H9 (cell line): Measurements from ENCODE around the gene OSBPL8. TPM values are rescaled to one million over a fixed set of nuclear protein-coding genes. Genes with fewer than 3 reads are reported as not detected.

Source experiments
- DNase-seq: peaks from one replicate; pipeline ENCODE4 v3.0.0-alpha.2; 2017
- H2AFZ ChIP-seq: one replicate; pipeline ENCODE4 v1.6.1; 2013; ENCODE audit warnings: mild to moderate bottlenecking, low read length, control low read depth, moderate library complexity
- H2AK5ac ChIP-seq: 2 replicates; pipeline ENCODE4 v1.6.1; 2013; ENCODE audit warnings: low read length, control low read depth, mixed read lengths; ENCODE audit not compliant: insufficient read length
- H2BK120ac ChIP-seq: one replicate; pipeline ENCODE4 v1.6.1; 2013; ENCODE audit warnings: low read depth, mild to moderate bottlenecking, low read length, control low read depth, inconsistent platforms; ENCODE audit not compliant: poor library complexity, severe bottlenecking
- H2BK12ac ChIP-seq: 2 replicates; pipeline ENCODE4 v1.6.1; 2013; ENCODE audit warnings: low read length, control low read depth, mixed read lengths, low read depth; ENCODE audit not compliant: insufficient read length
- H2BK15ac ChIP-seq: 2 replicates; pipeline ENCODE4 v1.6.1; 2013; ENCODE audit warnings: low read depth, low read length, control low read depth
- H2BK20ac ChIP-seq: one replicate; pipeline ENCODE4 v1.6.1; 2013; ENCODE audit warnings: low read depth, mild to moderate bottlenecking, low read length, control low read depth, inconsistent platforms; ENCODE audit not compliant: poor library complexity, severe bottlenecking
- H2BK5ac ChIP-seq: 2 replicates; pipeline ENCODE4 v1.6.1; 2013; ENCODE audit warnings: low read length, control low read depth, mixed read lengths; ENCODE audit not compliant: insufficient read length
- H3K14ac ChIP-seq: 2 replicates; pipeline ENCODE4 v1.6.1; 2013; ENCODE audit warnings: low read length, control low read depth; ENCODE audit not compliant: insufficient read depth
- H3K18ac ChIP-seq: 2 replicates; pipeline ENCODE4 v1.6.1; 2013; ENCODE audit warnings: low read depth, mild to moderate bottlenecking, mixed read lengths, low read length, control low read depth; ENCODE audit not compliant: insufficient read length
- H3K23ac ChIP-seq: 2 replicates; pipeline ENCODE4 v1.6.1; 2013; ENCODE audit warnings: low read length, control low read depth, mixed read lengths, low read depth; ENCODE audit not compliant: insufficient read length
- H3K23me2 ChIP-seq: 2 replicates; pipeline ENCODE4 v1.6.1; 2013; ENCODE audit warnings: low read depth, mild to moderate bottlenecking, mixed read lengths, low read length, control low read depth; ENCODE audit not compliant: insufficient read length, poor library complexity, severe bottlenecking
- H3K27ac ChIP-seq: 2 replicates; pipeline ENCODE4 v1.5.1; 2013; ENCODE audit warnings: low read length, control low read depth, mixed read lengths, low read depth; ENCODE audit not compliant: insufficient read length
- H3K27me3 ChIP-seq: 2 replicates; pipeline ENCODE4 v1.6.1; 2013; ENCODE audit warnings: low read length, control low read depth, inconsistent platforms; ENCODE audit not compliant: insufficient read depth
- H3K4ac ChIP-seq: 2 replicates; pipeline ENCODE4 v1.6.1; 2013; ENCODE audit warnings: low read depth, mild to moderate bottlenecking, control low read depth, inconsistent platforms, low read length, moderate library complexity
- H3K4me1 ChIP-seq: 2 replicates; pipeline ENCODE4 v1.6.1; 2013; ENCODE audit warnings: low read length, control low read depth, inconsistent platforms; ENCODE audit not compliant: insufficient read depth
- H3K4me2 ChIP-seq: 2 replicates; pipeline ENCODE4 v1.6.1; 2013; ENCODE audit warnings: low read length, control low read depth, mixed read lengths; ENCODE audit not compliant: insufficient read length, insufficient read depth
- H3K56ac ChIP-seq: 2 replicates; pipeline ENCODE4 v1.6.1; 2013; ENCODE audit warnings: low read depth, mild to moderate bottlenecking, mixed read lengths, low read length, control low read depth; ENCODE audit not compliant: insufficient read length
- H3K79me1 ChIP-seq: 2 replicates; pipeline ENCODE4 v1.6.1; 2013; ENCODE audit warnings: low read depth, mild to moderate bottlenecking, moderate library complexity, low read length, control low read depth, inconsistent platforms; ENCODE audit not compliant: insufficient read depth, poor library complexity, severe bottlenecking
- H3K79me2 ChIP-seq: 2 replicates; pipeline ENCODE4 v1.6.1; 2013; ENCODE audit warnings: low read length, control low read depth, inconsistent platforms; ENCODE audit not compliant: insufficient read depth
- H3K9ac ChIP-seq: 2 replicates; pipeline ENCODE4 v1.6.1; 2013; ENCODE audit warnings: low read length, control low read depth, mixed read lengths; ENCODE audit not compliant: insufficient read length; ENCODE audit errors: extremely low read depth
- H3K9me3 ChIP-seq: one replicate; pipeline ENCODE4 v1.6.1; 2013; ENCODE audit warnings: low read depth, low read length, inconsistent platforms; ENCODE audit not compliant: control insufficient read depth
- H3T11ph ChIP-seq: one replicate; pipeline ENCODE4 v1.6.1; 2013; ENCODE audit warnings: mild to moderate bottlenecking, low read length, control low read depth, inconsistent platforms
- H4K20me1 ChIP-seq: one replicate; pipeline ENCODE4 v1.6.1; 2013; ENCODE audit not compliant: control insufficient read depth, insufficient read length, insufficient read depth
- H4K5ac ChIP-seq: 2 replicates; pipeline ENCODE4 v1.6.1; 2013; ENCODE audit warnings: low read depth, mild to moderate bottlenecking, mixed read lengths, low read length, control low read depth; ENCODE audit not compliant: insufficient read length
- H4K8ac ChIP-seq: replicated peaks from 2 replicates; pipeline ENCODE4 v1.6.1; 2013; ENCODE audit warnings: low read length, control low read depth, mixed read lengths, low read depth; ENCODE audit not compliant: insufficient read length
- H4K91ac ChIP-seq: 2 replicates; pipeline ENCODE4 v1.6.1; 2013; ENCODE audit warnings: low read depth, mild to moderate bottlenecking, moderate library complexity, mixed read lengths, low read length, control low read depth; ENCODE audit not compliant: insufficient read length
- H3K27ac Mint-ChIP-seq, 3 experiments: 2 replicates in 2 of 3; 3 replicates in 1 of 3; pipeline ENCODE4 v1.8.0; 2020 to 2021; ENCODE audit warnings: mixed read lengths in 3 of 3, mild to moderate bottlenecking in 1 of 3, moderate library complexity in 1 of 3
- H3K27me3 Mint-ChIP-seq: 2 replicates; pipeline ENCODE4 v1.8.0; 2021; ENCODE audit warnings: low read depth, mild to moderate bottlenecking, moderate library complexity, mixed read lengths
- H3K36me3 Mint-ChIP-seq, 3 experiments: 2 replicates in 2 of 3; 3 replicates in 1 of 3; pipeline ENCODE4 v1.8.0; 2020 to 2021; ENCODE audit warnings: low read depth in 3 of 3, mixed read lengths in 3 of 3; ENCODE audit not compliant: insufficient read depth in 1 of 3
- H3K4me1 Mint-ChIP-seq, 2 experiments: 2 replicates each; pipeline ENCODE4 v1.8.0; 2020; ENCODE audit warnings: mixed read lengths in 2 of 2
- H3K4me3 Mint-ChIP-seq, 2 experiments: 2 replicates in 1 of 2; 3 replicates in 1 of 2; pipeline ENCODE4 v1.8.0; 2020 to 2021; ENCODE audit warnings: mild to moderate bottlenecking in 2 of 2, mixed read lengths in 2 of 2, moderate library complexity in 1 of 2
- H3K9me3 Mint-ChIP-seq, 2 experiments: 2 replicates in 1 of 2; 3 replicates in 1 of 2; pipeline ENCODE4 v1.8.0; 2020; ENCODE audit warnings: mild to moderate bottlenecking in 2 of 2, mixed read lengths in 2 of 2, moderate library complexity in 1 of 2
- CTCF ChIP-seq: fragments of 200-600 bp; sonication (generic); conservative IDR thresholded peaks from 3 replicates; pipeline ENCODE4 v1.8.0; 2021; ENCODE audit warnings: antibody characterized with exemption, mild to moderate bottlenecking
- WGBS: extraction: QIAGEN DNeasy Blood & Tissue Kit; methylation state at CpG from one replicate; pipeline ENCODE4 v1.1.7; 2013; ENCODE audit warnings: missing lambda C conversion rate, low lambda C conversion rate, mixed read lengths; ENCODE audit not compliant: insufficient read length; ENCODE audit errors: extremely low coverage; 5-methylcytosine and 5-hydroxymethylcytosine counted together
- total RNA-seq: library from RNA; stranded (reverse); gene quantifications from 2 replicates; pipeline ENCODE4 v1.2.1, GENCODE V29; 2021

OSBPL8 gene
- total RNA-seq, 1 experiment from 2014 or later = 61.2 TPM

- H2BK15ac ChIP-seq = no peak overlapping the region
- H4K5ac ChIP-seq = no peak overlapping the region
- H3K27me3 Mint-ChIP-seq = no peaks in the 10 kb centered on the region
- no peak overlapping the region for H3K18ac ChIP-seq
- no CpG with 5 or more reads among the region's 2 CpGs for whole genome bisulfite sequencing
- H4K91ac ChIP-seq = no peak overlapping the region
- H3T11ph ChIP-seq = no peak overlapping the region
- H2BK5ac ChIP-seq = no peak overlapping the region
- no peaks in the 10 kb centered on the region for H3K9me3 ChIP-seq
- no peak overlapping the region for H3K56ac ChIP-seq
- no peak overlapping the region for H3K23ac ChIP-seq
- H3K9ac ChIP-seq = no peak overlapping the region
- no peak overlapping the region for H2BK12ac ChIP-seq
- no peak overlapping the region for H2BK20ac ChIP-seq
- no peaks in the 10 kb centered on the region for H3K27me3 ChIP-seq
- H3K23me2 ChIP-seq = no peaks in the 10 kb centered on the region
- H3K79me1 ChIP-seq = no peaks in the 10 kb centered on the region
- no peak overlapping the region for H2AK5ac ChIP-seq
- H3K36me3 Mint-ChIP-seq = peaks cover 0 to 8% (median 0%) of the 10 kb centered on the region in 3 experiments; a peak in 1 of 7 replicates
- H3K4me2 ChIP-seq = no peak overlapping the region
- H3K4me1 ChIP-seq = no peaks in the 10 kb centered on the region
- no peak overlapping the region for H4K8ac ChIP-seq
- H2BK120ac ChIP-seq = no peak overlapping the region
- no peak overlapping the region for H3K4me3 Mint-ChIP-seq
- no peak for DNase-seq
- TF ChIP-seq CTCF = no peak
- H3K79me2 ChIP-seq = no peaks in the 10 kb centered on the region
- H3K27ac Mint-ChIP-seq = no peak overlapping the region
- no peak overlapping the region for H3K14ac ChIP-seq
- no peak overlapping the region for H3K4ac ChIP-seq
- H3K27ac ChIP-seq = no peak overlapping the region
- H3K9me3 Mint-ChIP-seq = no peaks in the 10 kb centered on the region
- H4K20me1 ChIP-seq = no peaks in the 10 kb centered on the region
- no peaks in the 10 kb centered on the region for H3K4me1 Mint-ChIP-seq
- H2AFZ ChIP-seq = no peak overlapping the region
Measured at GRCh38 chr12:76400136-76400535, 159.4 kb downstream of the OSBPL8 start.
